HepG2 (cell line): Measurements from ENCODE around the gene SMAD3. TPM values are rescaled to one million over a fixed set of nuclear protein-coding genes. Genes with fewer than 3 reads are reported as not detected.

Experiments used
- ATAC-seq: fragments of 200-7000 bp; cut with Tn5 transposase; 3 replicates; pipeline ENCODE4 v1.9.1; 2020; ENCODE audit warnings: mild to moderate bottlenecking, moderate library complexity
- BruUV-seq: library from RNA; stranded (reverse); fragments of 400-500 nt; replicated peaks from 2 replicates; lab custom pipeline; 2021; lab: Mats Ljungman, UMichigan
- CTCF ChIA-PET: fragments of 300-600 bp; formaldehyde crosslinking; extraction: SDS; loops from one replicate; lab custom pipeline; 2021; ENCODE audit warnings: low total read pairs, inconsistent platforms, low intra/inter-chr PET ratio; lab: Yijun Ruan, JAX
- POLR2A ChIA-PET: fragments of 350-600 bp; sonication (Branson Sonifier 250); formaldehyde crosslinking; loops from one replicate; lab custom pipeline; 2020; ENCODE audit warnings: antibody characterized with exemption, inconsistent platforms; lab: Yijun Ruan, JAX
- DNase-seq: peaks from one replicate; pipeline ENCODE4 v3.0.0-alpha.2; 2015; ENCODE audit warnings: low spot score
- FAIRE-seq: peaks from 3 replicates; lab custom pipeline; 2011; peaks lifted over from hg19 to GRCh38; lab: Jason Lieb, UNC
- H2AFZ ChIP-seq: one replicate; pipeline ENCODE4 v1.6.1; 2011; ENCODE audit warnings: low read length, inconsistent platforms
- H3K27ac ChIP-seq: fragments of 300-600 bp; 3 replicates; pipeline ENCODE4 v1.8.0; 2011; ENCODE audit warnings: mixed run types, mild to moderate bottlenecking, mixed read lengths, low read length, inconsistent platforms; ENCODE audit not compliant: insufficient read depth; ENCODE audit errors: extremely low read length
- H3K27me3 ChIP-seq, 2 experiments: fragments of 200-600 bp in 1 of 2; 2 replicates in 1 of 2; 3 replicates in 1 of 2; pipeline versions ENCODE4 v1.6.0 to v1.8.0; 2011; ENCODE audit warnings: low read length in 2 of 2, mild to moderate bottlenecking in 2 of 2, moderate library complexity in 2 of 2, inconsistent platforms in 1 of 2; ENCODE audit not compliant: insufficient read depth in 2 of 2, control insufficient read depth in 1 of 2
- H3K36me3 ChIP-seq, 2 experiments: fragments of 200-600 bp in 1 of 2; replicated peaks in 1 of 2; 2 replicates in 1 of 2; 3 replicates in 1 of 2; pipeline versions ENCODE4 v1.5.1 to v1.8.0; 2011; ENCODE audit warnings: low read length in 2 of 2, inconsistent platforms in 1 of 2; ENCODE audit not compliant: insufficient read depth in 2 of 2, control insufficient read depth in 1 of 2
- H3K4me1 ChIP-seq: 2 replicates; pipeline ENCODE4 v1.5.1; 2012; ENCODE audit warnings: low read length, inconsistent platforms; ENCODE audit not compliant: insufficient read depth
- H3K4me2 ChIP-seq: 2 replicates; pipeline ENCODE4 v1.6.0; 2011; ENCODE audit warnings: low read depth, low read length, inconsistent platforms
- H3K4me3 ChIP-seq, 3 experiments: fragments of 200-600 bp in 1 of 3; sonication (generic), shearing (Covaris generic) in 1 of 3; replicated peaks in 1 of 3; 2 replicates each; pipeline ENCODE4 v1.5.1; 2011 to 2016; ENCODE audit warnings: low read length in 3 of 3, inconsistent platforms in 2 of 3, low read depth in 2 of 3, mild to moderate bottlenecking in 2 of 3, control low read depth in 1 of 3, mixed read lengths in 1 of 3; ENCODE audit not compliant: insufficient read depth in 1 of 3
- H3K79me2 ChIP-seq: one replicate; pipeline ENCODE4 v1.6.1; 2011; ENCODE audit warnings: low read length, inconsistent platforms; ENCODE audit not compliant: insufficient read depth
- H3K9ac ChIP-seq: 2 replicates; pipeline ENCODE4 v1.6.0; 2011; ENCODE audit warnings: mild to moderate bottlenecking, low read depth, low read length, inconsistent platforms; ENCODE audit not compliant: insufficient read depth
- H3K9me3 ChIP-seq: 2 replicates; pipeline ENCODE4 v1.5.1; 2012; ENCODE audit warnings: mild to moderate bottlenecking, low read length
- H4K20me1 ChIP-seq: 2 replicates; pipeline ENCODE4 v1.6.0; 2011; ENCODE audit warnings: inconsistent platforms, mild to moderate bottlenecking, low read length, moderate library complexity; ENCODE audit not compliant: insufficient read depth
- CAMTA2 ChIP-seq: sonication (generic); formaldehyde crosslinking; IDR thresholded peaks from 2 replicates; pipeline ENCODE4 v1.4.0; 2020; ENCODE audit warnings: mild to moderate bottlenecking, missing genetic modification reagents, borderline replicate concordance
- FUBP1 ChIP-seq: sonication (generic); formaldehyde crosslinking; IDR thresholded peaks from 2 replicates; pipeline ENCODE4 v1.5.1; 2020; ENCODE audit warnings: missing genetic modification reagents, mild to moderate bottlenecking, borderline replicate concordance
- MAFG ChIP-seq: sonication (generic); formaldehyde crosslinking; IDR thresholded peaks from 2 replicates; pipeline ENCODE4 v1.5.1; 2020; ENCODE audit warnings: mild to moderate bottlenecking, missing genetic modification reagents
- NR3C1 ChIP-seq: sonication (generic); formaldehyde crosslinking; IDR thresholded peaks from 2 replicates; pipeline ENCODE4 v1.4.0; 2020; ENCODE audit warnings: missing genetic modification reagents
- ZBTB8A ChIP-seq: sonication (generic); formaldehyde crosslinking; IDR thresholded peaks from 2 replicates; pipeline ENCODE4 v1.4.0; 2020; ENCODE audit warnings: mild to moderate bottlenecking, low read depth, missing genetic modification reagents, borderline replicate concordance
- ZMYM3 ChIP-seq: sonication (generic); formaldehyde crosslinking; IDR thresholded peaks from 2 replicates; pipeline ENCODE4 v1.5.1; 2020; ENCODE audit warnings: mild to moderate bottlenecking, missing genetic modification reagents
- ZNF75D ChIP-seq: sonication (generic); formaldehyde crosslinking; IDR thresholded peaks from 2 replicates; pipeline ENCODE4 v1.8.1; 2023; ENCODE audit warnings: missing genetic modification reagents, mild to moderate bottlenecking, borderline replicate concordance
- WGBS: methylation state at CpG from one replicate; pipeline ENCODE4 v1.1.6; 2017; ENCODE audit warnings: low lambda C conversion rate; 5-methylcytosine and 5-hydroxymethylcytosine counted together
- in situ Hi-C: cut with HindIII; loops from 2 replicates; pipeline ENCODE4 v1.10.0; 2017; ENCODE audit warnings: low pct_unique_long_range_greater_than_20kb; ENCODE audit not compliant: extremely low pct_ligation_motif_present
- intact Hi-C: fragments of 100-400 bp; cut with micrococcal nuclease; formaldehyde crosslinking; loops from one replicate; pipeline ENCODE4 v1.10.0; 2022; ENCODE audit not compliant: unreplicated experiment
- polyA plus RNA-seq, 8 experiments: library from polyadenylated mRNA; depleted of rRNA in 3 of 8; stranded (reverse) in 7 of 8; unstranded in 1 of 8; fragments of >200 nt; fragmentation: Illumina TruSeq in 4 of 8; extraction: Trizol in 4 of 8; gene quantifications; 2 replicates each; pipeline versions ENCODE4 v1.2.1 to v1.2.3, GENCODE V29; 2011 to 2016; ENCODE audit warnings: low read depth in 4 of 8, missing spikeins in 1 of 8, mixed read lengths in 1 of 8; ENCODE audit not compliant: insufficient read depth in 1 of 8
- total RNA-seq, 5 experiments: library from RNA; depleted of rRNA; stranded (reverse); fragments of >200 nt; fragmentation: Illumina TruSeq; extraction: Trizol; gene quantifications; 2 replicates each; pipeline ENCODE4 v1.2.3, GENCODE V29; 2016; ENCODE audit warnings: low read depth in 1 of 5
- TF ChIP-seq, protein P1 (sequence below): sonication (generic); formaldehyde crosslinking; IDR thresholded peaks from 2 replicates; pipeline ENCODE4 v1.5.0; 2020; ENCODE audit warnings: missing genetic modification reagents, mild to moderate bottlenecking, borderline replicate concordance
- TF ChIP-seq, protein P2 (sequence below): sonication (generic); formaldehyde crosslinking; IDR thresholded peaks from 2 replicates; pipeline ENCODE4 v1.5.0; 2020; ENCODE audit warnings: mild to moderate bottlenecking, missing genetic modification reagents, borderline replicate concordance
- TF ChIP-seq, protein P3 (sequence below): sonication (generic); formaldehyde crosslinking; IDR thresholded peaks from 2 replicates; pipeline ENCODE4 v1.5.0; 2020; ENCODE audit warnings: missing genetic modification reagents

The SMAD3 gene
- total and polyA plus RNA-seq, 2 of the 13 experiments (the other 11 are each of a cell fraction or from before 2014, with no cell fraction given) = 8.6 to 56.3 TPM

- no peak for TF ChIP-seq CAMTA2 (CRISPR knock-in tag)
These were observed 14.0 kb downstream of the SMAD3 start (continued) for GRCh38 chr15:67079361-67079760.

DNA sequence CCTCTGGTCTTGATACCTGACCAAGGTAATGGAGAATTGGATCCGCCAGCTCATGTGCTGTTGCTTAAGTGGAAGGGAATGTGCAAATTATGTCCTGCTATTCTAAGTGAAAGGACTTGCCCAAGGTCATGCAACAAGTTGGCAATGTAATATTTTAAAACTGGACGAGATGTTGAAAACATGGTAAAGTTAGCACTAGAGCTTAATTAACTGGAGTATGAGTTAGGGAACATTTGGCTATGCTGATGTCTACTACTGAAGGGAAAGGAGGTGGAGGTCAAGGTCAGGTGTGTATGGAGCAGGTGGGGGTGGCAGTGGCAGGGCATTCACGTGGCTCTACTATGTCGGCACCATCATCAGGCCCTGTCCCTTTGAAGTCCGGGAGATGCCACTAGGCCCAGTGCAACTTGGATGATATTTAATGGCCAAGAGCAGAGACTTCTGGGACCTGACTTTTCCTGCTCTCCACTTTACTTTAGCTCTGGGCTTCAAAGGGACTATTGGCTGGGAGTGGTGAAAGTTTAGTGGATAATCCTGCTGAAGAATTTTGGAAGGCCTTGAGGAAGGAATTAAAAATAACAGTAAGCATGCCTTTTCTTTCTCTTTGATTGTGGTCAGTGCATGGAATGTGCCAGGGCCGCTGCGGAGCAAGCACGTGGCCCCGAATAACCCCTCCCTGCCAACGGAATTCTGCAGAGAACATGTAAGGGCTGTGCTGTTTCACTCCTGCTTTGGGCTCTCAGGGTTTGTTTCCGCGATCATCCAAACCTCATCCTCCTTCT is 14.9 kb downstream of the SMAD3 start:
- in situ Hi-C loops (no loop called here), intact Hi-C loops (no loop called here)
- 94% methylated on average over 12 of the region's 12 CpGs for WGBS
- Histone ChIP-seq H3K27me3 (no peaks in the 10 kb centered on the region), H3K4me1 (peaks cover 94% of the 10 kb centered on the region), H3K27ac (no peak overlapping the region), H3K9ac (no peak overlapping the region), H3K9me3 (no peaks in the 10 kb centered on the region), H2AFZ (no peak overlapping the region), H4K20me1 (peaks cover 65% of the 10 kb centered on the region), H3K36me3 (peaks cover 24 to 50% of the 10 kb centered on the region in 2 experiments), H3K4me2 (no peak overlapping the region), H3K79me2 (peaks cover 97% of the 10 kb centered on the region), H3K4me3 (no peak overlapping the region)
- ChIA-PET CTCF (interaction anchor here (1.2 kb wide), 1 partner anchor 134 kb away, joined by 3 read pairs; no protein-coding TSS in a partner anchor), POLR2A (interaction anchor here (1.0 to 2.5 kb wide), 2 partner anchors 11 to 15 kb away, joined by 4 to 13 read pairs; partner anchors contain the start of gene SMAD3)
- BruUV-seq = no TSS peak
- no peak for DNase-seq
- FAIRE-seq = no peak
- ATAC-seq = no peak
- TF ChIP-seq ZMYM3 (CRISPR knock-in tag) (no peak), ZNF75D (CRISPR knock-in tag) (no peak), FUBP1 (no peak), NR3C1 (CRISPR knock-in tag) (no peak), MAFG (CRISPR knock-in tag) (no peak), ZBTB8A (CRISPR knock-in tag) (no peak)
- TF ChIP-seq, protein P1, sequence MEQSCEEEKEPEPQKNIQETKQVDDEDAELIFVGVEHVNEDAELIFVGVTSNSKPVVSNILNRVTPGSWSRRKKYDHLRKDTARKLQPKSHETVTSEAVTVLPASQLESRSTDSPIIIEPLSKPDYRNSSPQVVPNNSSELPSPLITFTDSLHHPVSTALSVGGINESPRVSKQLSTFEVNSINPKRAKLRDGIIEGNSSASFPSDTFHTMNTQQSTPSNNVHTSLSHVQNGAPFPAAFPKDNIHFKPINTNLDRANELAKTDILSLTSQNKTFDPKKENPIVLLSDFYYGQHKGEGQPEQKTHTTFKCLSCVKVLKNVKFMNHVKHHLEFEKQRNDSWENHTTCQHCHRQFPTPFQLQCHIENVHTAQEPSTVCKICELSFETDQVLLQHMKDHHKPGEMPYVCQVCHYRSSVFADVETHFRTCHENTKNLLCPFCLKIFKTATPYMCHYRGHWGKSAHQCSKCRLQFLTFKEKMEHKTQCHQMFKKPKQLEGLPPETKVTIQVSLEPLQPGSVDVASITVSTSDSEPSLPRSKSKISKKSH (CRISPR knock-in tag) = no peak
- TF ChIP-seq, protein P2, sequence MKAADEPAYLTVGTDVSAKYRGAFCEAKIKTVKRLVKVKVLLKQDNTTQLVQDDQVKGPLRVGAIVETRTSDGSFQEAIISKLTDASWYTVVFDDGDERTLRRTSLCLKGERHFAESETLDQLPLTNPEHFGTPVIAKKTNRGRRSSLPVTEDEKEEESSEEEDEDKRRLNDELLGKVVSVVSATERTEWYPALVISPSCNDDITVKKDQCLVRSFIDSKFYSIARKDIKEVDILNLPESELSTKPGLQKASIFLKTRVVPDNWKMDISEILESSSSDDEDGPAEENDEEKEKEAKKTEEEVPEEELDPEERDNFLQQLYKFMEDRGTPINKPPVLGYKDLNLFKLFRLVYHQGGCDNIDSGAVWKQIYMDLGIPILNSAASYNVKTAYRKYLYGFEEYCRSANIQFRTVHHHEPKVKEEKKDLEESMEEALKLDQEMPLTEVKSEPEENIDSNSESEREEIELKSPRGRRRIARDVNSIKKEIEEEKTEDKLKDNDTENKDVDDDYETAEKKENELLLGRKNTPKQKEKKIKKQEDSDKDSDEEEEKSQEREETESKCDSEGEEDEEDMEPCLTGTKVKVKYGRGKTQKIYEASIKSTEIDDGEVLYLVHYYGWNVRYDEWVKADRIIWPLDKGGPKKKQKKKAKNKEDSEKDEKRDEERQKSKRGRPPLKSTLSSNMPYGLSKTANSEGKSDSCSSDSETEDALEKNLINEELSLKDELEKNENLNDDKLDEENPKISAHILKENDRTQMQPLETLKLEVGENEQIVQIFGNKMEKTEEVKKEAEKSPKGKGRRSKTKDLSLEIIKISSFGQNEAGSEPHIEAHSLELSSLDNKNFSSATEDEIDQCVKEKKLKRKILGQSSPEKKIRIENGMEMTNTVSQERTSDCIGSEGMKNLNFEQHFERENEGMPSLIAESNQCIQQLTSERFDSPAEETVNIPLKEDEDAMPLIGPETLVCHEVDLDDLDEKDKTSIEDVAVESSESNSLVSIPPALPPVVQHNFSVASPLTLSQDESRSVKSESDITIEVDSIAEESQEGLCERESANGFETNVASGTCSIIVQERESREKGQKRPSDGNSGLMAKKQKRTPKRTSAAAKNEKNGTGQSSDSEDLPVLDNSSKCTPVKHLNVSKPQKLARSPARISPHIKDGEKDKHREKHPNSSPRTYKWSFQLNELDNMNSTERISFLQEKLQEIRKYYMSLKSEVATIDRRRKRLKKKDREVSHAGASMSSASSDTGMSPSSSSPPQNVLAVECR = no peak
- TF ChIP-seq, protein P3, sequence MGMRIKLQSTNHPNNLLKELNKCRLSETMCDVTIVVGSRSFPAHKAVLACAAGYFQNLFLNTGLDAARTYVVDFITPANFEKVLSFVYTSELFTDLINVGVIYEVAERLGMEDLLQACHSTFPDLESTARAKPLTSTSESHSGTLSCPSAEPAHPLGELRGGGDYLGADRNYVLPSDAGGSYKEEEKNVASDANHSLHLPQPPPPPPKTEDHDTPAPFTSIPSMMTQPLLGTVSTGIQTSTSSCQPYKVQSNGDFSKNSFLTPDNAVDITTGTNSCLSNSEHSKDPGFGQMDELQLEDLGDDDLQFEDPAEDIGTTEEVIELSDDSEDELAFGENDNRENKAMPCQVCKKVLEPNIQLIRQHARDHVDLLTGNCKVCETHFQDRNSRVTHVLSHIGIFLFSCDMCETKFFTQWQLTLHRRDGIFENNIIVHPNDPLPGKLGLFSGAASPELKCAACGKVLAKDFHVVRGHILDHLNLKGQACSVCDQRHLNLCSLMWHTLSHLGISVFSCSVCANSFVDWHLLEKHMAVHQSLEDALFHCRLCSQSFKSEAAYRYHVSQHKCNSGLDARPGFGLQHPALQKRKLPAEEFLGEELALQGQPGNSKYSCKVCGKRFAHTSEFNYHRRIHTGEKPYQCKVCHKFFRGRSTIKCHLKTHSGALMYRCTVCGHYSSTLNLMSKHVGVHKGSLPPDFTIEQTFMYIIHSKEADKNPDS (CRISPR knock-in tag) = no peak
